ENCODE results near the gene MROH9. TPM values are rescaled to one million over a fixed set of nuclear protein-coding genes. Genes with fewer than 3 reads are reported as not detected.

The MROH9 gene
- total and polyA plus RNA-seq, 2 of the 4 experiments (the other 2 are of a cell fraction): not detected

DNA sequence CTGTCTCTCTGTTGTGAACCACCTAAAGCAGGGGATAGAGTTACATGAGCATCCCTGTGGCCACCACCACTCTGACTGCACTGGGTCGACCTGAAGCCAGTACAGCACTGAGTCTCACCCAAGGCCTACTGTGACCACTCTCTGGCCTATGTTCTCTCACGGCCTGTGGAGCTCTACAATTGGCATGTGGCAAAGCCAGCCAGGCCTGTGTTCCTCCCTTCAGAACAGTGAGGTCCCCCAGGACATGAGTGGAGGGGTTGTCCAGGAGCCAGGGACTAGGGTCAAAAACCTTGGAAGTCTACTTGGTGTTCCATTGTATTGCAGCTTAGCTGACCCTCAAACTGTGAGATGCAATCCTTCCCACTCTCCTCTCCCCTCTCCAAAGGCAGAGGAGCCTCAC is 112.7 kb downstream of the MROH9 start:
- Histone ChIP-seq H3K4me1 (ENCODE audit: control insufficient read depth, insufficient read depth, low read length) (no peaks in the 10 kb centered on the region), H3K9me3 (ENCODE audit: control insufficient read depth, insufficient read depth, low read length) (no peaks in the 10 kb centered on the region), H2AFZ (replicated peaks; ENCODE audit: low read length, poor library complexity) (no peak overlapping the region), H3K27me3 (ENCODE audit: control insufficient read depth, insufficient read depth, low read length) (no peaks in the 10 kb centered on the region), H4K5ac (ENCODE audit: low read depth, low read length) (no peak overlapping the region), H2AK9ac (replicated peaks; ENCODE audit: low read depth, low read length, poor library complexity) (no peak overlapping the region), H3K79me1 (ENCODE audit: low read depth in 1 of 2, low read length in 2 of 2) (no peaks in the 10 kb centered on the region), H2BK120ac (ENCODE audit: low read depth, low read length) (no peak overlapping the region), H3K14ac (replicated peaks; ENCODE audit: low read depth, low read length) (no peak overlapping the region), H2BK5ac (ENCODE audit: low read depth, low read length, poor library complexity, severe bottlenecking) (no peak overlapping the region), H3K36me3 (ENCODE audit: control insufficient read depth, insufficient read depth, low read length) (no peaks in the 10 kb centered on the region), H3K4me2 (ENCODE audit: low read depth, low read length) (no peak overlapping the region), H4K8ac (ENCODE audit: low read depth in 2 of 2, low read length in 2 of 2) (no peak overlapping the region), H3K18ac (ENCODE audit: low read depth, low read length) (no peak overlapping the region), H2AK5ac (ENCODE audit: low read depth, low read length) (no peak overlapping the region), H3K4ac (ENCODE audit: low read depth, low read length) (no peak overlapping the region), H3K4me3 (ENCODE audit: insufficient read depth, low read depth, low read length) (no peak overlapping the region), H4K20me1 (ENCODE audit: insufficient read depth, low read length) (no peaks in the 10 kb centered on the region), H2BK20ac (ENCODE audit: low read depth, low read length) (no peak overlapping the region), H2BK15ac (ENCODE audit: low read depth, low read length) (no peak overlapping the region), H3K56ac (ENCODE audit: extremely low read depth, insufficient read depth, low read length) (no peak overlapping the region), H3K9me1 (ENCODE audit: insufficient read depth, low read length) (no peaks in the 10 kb centered on the region), H3K27ac (ENCODE audit: insufficient read depth, low read length) (no peak overlapping the region), H4K91ac (ENCODE audit: insufficient read depth, low read depth, low read length) (no peak overlapping the region), H3K9ac (ENCODE audit: low read depth, low read length) (no peak overlapping the region), H3K23ac (ENCODE audit: low read depth, low read length) (no peak overlapping the region)
- no peak for DNase-seq
- intact Hi-C loops (cut with micrococcal nuclease) (no loop called here), in situ Hi-C loops (cut with MboI; ENCODE audit: low sequenced_read_pairs) (no loop called here), dilution Hi-C loops (cut with HindIII; ENCODE audit: low sequenced_read_pairs, unreplicated experiment) (no loop called here)
- ATAC-seq (ENCODE audit: low read depth): no peak
- CTCF ChIA-PET: no interaction called here
- POLR2A ChIA-PET (ENCODE audit: unreplicated experiment): no interaction called here
- no TSS peak for BruUV-seq (replicated peaks)
- WGBS, 2 experiments (ENCODE audit: extremely low coverage in 2 of 2, insufficient read length in 1 of 2): no CpG with 5 or more reads among the region's 2 CpGs
- TF ChIP-seq, protein P1, sequence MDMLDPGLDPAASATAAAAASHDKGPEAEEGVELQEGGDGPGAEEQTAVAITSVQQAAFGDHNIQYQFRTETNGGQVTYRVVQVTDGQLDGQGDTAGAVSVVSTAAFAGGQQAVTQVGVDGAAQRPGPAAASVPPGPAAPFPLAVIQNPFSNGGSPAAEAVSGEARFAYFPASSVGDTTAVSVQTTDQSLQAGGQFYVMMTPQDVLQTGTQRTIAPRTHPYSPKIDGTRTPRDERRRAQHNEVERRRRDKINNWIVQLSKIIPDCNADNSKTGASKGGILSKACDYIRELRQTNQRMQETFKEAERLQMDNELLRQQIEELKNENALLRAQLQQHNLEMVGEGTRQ (IDR thresholded peaks at IDR 0.05; ENCODE audit: low read depth, low read length): no peak
- no peak for TF ChIP-seq FOS (IDR thresholded peaks at IDR 0.05; ENCODE audit: low read depth, low read length)
- no peak for TF ChIP-seq BHLHE40 (IDR thresholded peaks at IDR 0.05; ENCODE audit: low read depth, low read length)
- TF ChIP-seq RCOR1 (IDR thresholded peaks at IDR 0.05; ENCODE audit: insufficient replicate concordance, low read length): no peak
- no peak for TF ChIP-seq POLR2A (IDR thresholded peaks at IDR 0.05; ENCODE audit: low read depth, low read length)
- TF ChIP-seq RFX5 (IDR thresholded peaks at IDR 0.05; ENCODE audit: low read depth, low read length): no peak
- TF ChIP-seq, protein P2, sequence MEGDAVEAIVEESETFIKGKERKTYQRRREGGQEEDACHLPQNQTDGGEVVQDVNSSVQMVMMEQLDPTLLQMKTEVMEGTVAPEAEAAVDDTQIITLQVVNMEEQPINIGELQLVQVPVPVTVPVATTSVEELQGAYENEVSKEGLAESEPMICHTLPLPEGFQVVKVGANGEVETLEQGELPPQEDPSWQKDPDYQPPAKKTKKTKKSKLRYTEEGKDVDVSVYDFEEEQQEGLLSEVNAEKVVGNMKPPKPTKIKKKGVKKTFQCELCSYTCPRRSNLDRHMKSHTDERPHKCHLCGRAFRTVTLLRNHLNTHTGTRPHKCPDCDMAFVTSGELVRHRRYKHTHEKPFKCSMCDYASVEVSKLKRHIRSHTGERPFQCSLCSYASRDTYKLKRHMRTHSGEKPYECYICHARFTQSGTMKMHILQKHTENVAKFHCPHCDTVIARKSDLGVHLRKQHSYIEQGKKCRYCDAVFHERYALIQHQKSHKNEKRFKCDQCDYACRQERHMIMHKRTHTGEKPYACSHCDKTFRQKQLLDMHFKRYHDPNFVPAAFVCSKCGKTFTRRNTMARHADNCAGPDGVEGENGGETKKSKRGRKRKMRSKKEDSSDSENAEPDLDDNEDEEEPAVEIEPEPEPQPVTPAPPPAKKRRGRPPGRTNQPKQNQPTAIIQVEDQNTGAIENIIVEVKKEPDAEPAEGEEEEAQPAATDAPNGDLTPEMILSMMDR (conservative IDR thresholded peaks at IDR 0.05; ENCODE audit: low read depth, low read length): no peak
- no peak for TF ChIP-seq MAZ (IDR thresholded peaks at IDR 0.05; ENCODE audit: borderline replicate concordance, low read depth, low read length)
- no peak for TF ChIP-seq NFE2L2 (IDR thresholded peaks at IDR 0.05; ENCODE audit: low read depth, low read length)
- no peak for TF ChIP-seq MAFK (IDR thresholded peaks at IDR 0.05; ENCODE audit: low read depth, low read length)
- no peak for TF ChIP-seq CEBPB (IDR thresholded peaks at IDR 0.05; ENCODE audit: low read depth, low read length)
- TF ChIP-seq SMC3 (IDR thresholded peaks at IDR 0.05; ENCODE audit: low read depth, low read length): no peak

Data from IMR-90 (cell line).